ENCODE measurements around the gene KRT9.

Gene KRT9

DNA sequence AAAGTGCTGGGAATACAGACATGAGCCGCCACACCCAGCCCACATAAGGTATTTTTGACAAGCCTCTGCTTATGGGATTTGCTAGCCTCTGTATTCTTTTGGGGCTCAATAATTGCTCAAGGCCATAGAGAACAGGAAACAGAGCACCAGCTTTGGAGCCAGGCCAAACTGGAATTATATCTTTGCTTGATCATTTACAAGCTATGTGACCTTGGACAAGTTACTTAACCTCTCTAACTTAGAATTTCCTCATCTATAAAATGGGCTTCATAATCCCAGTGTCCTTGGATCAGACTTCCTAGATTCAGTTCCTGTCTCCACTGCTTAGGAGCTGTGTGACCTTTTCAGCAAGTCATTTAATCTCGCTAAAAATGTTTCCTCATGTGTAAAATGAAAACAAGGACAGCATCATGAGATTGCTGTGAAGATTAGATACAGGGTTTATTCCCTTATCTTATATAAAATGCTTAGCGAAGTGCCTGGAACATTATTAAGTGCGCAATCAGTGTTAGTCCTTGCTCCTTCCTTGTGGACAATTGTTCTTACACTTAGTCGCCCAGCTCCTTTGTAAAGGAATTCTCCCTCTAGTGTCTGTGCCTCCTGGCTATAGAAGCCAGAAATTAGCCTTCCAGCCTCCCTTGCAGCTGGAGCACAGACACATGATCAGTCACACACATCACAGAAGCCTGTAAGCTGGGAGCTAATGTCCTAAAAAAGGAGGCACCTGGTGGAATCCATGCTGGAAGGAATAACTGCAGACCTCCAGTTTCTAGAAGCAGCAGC, 16.6 kb downstream of the KRT9 start:
- Histone ChIP-seq H3K18ac (ENCODE audit: low read length) (no peak overlapping the region), H4K5ac (ENCODE audit: low read length) (no peak overlapping the region), H3K27ac (ENCODE audit: low read depth, low read length) (no peak overlapping the region), H3K4ac (ENCODE audit: low read depth, low read length) (no peak overlapping the region), H3K79me2 (ENCODE audit: control insufficient read depth, insufficient read depth, low read length) (no peaks in the 10 kb centered on the region), H3K4me3 (ENCODE audit: low read length) (no peak overlapping the region), H3K4me1 (ENCODE audit: control insufficient read depth, low read depth, low read length) (no peaks in the 10 kb centered on the region), H3K27me3 (ENCODE audit: insufficient read depth, low read length, poor library complexity) (no peaks in the 10 kb centered on the region), H3K56ac (ENCODE audit: low read length) (no peak overlapping the region), H3K9ac (ENCODE audit: low read length) (no peak overlapping the region), H3K79me1 (ENCODE audit: low read length) (no peaks in the 10 kb centered on the region), H2BK5ac (ENCODE audit: low read length) (no peak overlapping the region), H4K8ac (ENCODE audit: low read depth, low read length) (no peak overlapping the region), H3K36me3 (ENCODE audit: control insufficient read depth, insufficient read depth, low read length) (no peaks in the 10 kb centered on the region), H2AK5ac (ENCODE audit: low read length) (no peak overlapping the region), H3K4me2 (ENCODE audit: low read length) (no peak overlapping the region), H2BK15ac (replicated peaks; ENCODE audit: low read depth) (no peak overlapping the region), H3K23ac (ENCODE audit: low read length) (no peak overlapping the region), H2BK120ac (ENCODE audit: low read depth, low read length) (no peak overlapping the region)
- no CpG with 5 or more reads among the region's 5 CpGs for WGBS (ENCODE audit: extremely low coverage, insufficient coverage, low lambda C conversion rate)
- DNase-seq: no peak

DNA sequence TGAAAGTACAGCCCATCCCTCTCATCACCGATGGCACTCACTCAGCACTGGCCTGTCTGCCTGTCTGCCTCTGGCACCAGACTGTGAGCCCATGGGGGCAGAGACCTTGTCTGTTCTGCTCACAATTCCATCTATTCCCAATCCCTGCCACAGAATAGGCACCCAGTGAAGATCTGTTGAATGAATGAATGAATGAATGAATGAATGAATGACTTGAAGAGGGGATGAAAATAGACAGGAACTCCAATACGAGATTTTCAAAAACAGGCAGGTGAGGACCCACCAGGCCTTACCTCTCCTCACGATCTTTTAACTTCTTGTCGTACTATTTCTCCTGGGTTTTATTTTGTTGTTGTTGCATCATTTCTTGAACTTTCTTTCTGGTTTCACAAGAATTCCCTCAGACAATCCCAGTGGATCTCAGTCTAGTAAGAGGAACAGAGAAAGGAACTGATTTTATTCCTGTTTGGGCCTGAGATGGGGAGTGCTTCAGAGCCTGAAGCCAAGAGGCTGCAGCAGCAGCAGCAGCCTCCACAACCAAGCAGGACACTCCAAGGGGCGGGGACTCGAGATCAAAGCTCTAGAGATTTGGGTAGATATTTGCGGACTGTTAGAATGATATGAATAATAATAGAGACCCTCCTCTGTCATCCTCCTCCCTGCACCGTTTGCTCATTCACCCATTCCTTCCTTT, 17.7 kb downstream of the KRT9 start:
- Histone ChIP-seq H3K9ac (ENCODE audit: low read length) (no peak overlapping the region), H3K56ac (ENCODE audit: low read length) (no peak overlapping the region), H2BK120ac (ENCODE audit: low read depth, low read length) (no peak overlapping the region), H2BK15ac (replicated peaks; ENCODE audit: low read depth) (no peak overlapping the region), H3K79me2 (ENCODE audit: control insufficient read depth, insufficient read depth, low read length) (no peaks in the 10 kb centered on the region), H3K4me1 (ENCODE audit: control insufficient read depth, low read depth, low read length) (no peaks in the 10 kb centered on the region), H3K4me2 (ENCODE audit: low read length) (no peak overlapping the region), H3K79me1 (ENCODE audit: low read length) (no peaks in the 10 kb centered on the region), H3K23ac (ENCODE audit: low read length) (no peak overlapping the region), H2AK5ac (ENCODE audit: low read length) (no peak overlapping the region), H2BK5ac (ENCODE audit: low read length) (no peak overlapping the region), H3K27me3 (ENCODE audit: insufficient read depth, low read length, poor library complexity) (no peaks in the 10 kb centered on the region), H3K4ac (ENCODE audit: low read depth, low read length) (no peak overlapping the region), H3K27ac (ENCODE audit: low read depth, low read length) (no peak overlapping the region), H3K36me3 (ENCODE audit: control insufficient read depth, insufficient read depth, low read length) (no peaks in the 10 kb centered on the region), H4K8ac (ENCODE audit: low read depth, low read length) (no peak overlapping the region), H3K18ac (ENCODE audit: low read length) (no peak overlapping the region), H3K4me3 (ENCODE audit: low read length) (no peak overlapping the region), H4K5ac (ENCODE audit: low read length) (no peak overlapping the region)
- WGBS (ENCODE audit: extremely low coverage, insufficient coverage, low lambda C conversion rate): no CpG with 5 or more reads among the region's 8 CpGs
- no peak for DNase-seq

DNA sequence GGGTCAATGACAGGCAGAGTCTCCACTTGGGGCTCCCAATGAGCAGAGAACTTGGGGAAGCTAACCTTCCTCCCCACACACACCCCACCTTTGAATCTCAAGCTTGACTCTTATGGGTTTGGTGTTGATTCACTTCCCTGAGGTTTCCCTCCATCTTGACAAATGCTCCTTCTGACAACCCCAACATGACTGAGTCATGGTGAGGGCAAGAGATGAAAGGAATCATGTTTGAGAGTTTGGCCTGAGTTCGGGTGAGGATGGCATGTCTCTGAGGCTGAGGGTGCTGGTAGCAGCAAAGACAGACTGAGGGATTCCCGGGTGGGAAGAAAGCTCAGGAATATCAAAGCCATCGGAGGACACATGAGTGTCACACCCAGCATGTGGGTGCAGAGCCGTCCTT, 18.7 kb downstream of the KRT9 start:
- Histone ChIP-seq H3K4me1 (ENCODE audit: control insufficient read depth, low read depth, low read length) (no peaks in the 10 kb centered on the region), H4K8ac (ENCODE audit: low read depth, low read length) (no peak overlapping the region), H3K4me3 (ENCODE audit: low read length) (no peak overlapping the region), H3K79me1 (ENCODE audit: low read length) (no peaks in the 10 kb centered on the region), H3K56ac (ENCODE audit: low read length) (no peak overlapping the region), H2BK5ac (ENCODE audit: low read length) (no peak overlapping the region), H2BK120ac (ENCODE audit: low read depth, low read length) (no peak overlapping the region), H3K79me2 (ENCODE audit: control insufficient read depth, insufficient read depth, low read length) (no peaks in the 10 kb centered on the region), H3K27ac (ENCODE audit: low read depth, low read length) (no peak overlapping the region), H3K18ac (ENCODE audit: low read length) (no peak overlapping the region), H3K27me3 (ENCODE audit: insufficient read depth, low read length, poor library complexity) (no peaks in the 10 kb centered on the region), H3K4ac (ENCODE audit: low read depth, low read length) (no peak overlapping the region), H3K23ac (ENCODE audit: low read length) (no peak overlapping the region), H2AK5ac (ENCODE audit: low read length) (no peak overlapping the region), H4K5ac (ENCODE audit: low read length) (no peak overlapping the region), H3K4me2 (ENCODE audit: low read length) (no peak overlapping the region), H3K9ac (ENCODE audit: low read length) (no peak overlapping the region), H2BK15ac (replicated peaks; ENCODE audit: low read depth) (no peak overlapping the region), H3K36me3 (ENCODE audit: control insufficient read depth, insufficient read depth, low read length) (no peaks in the 10 kb centered on the region)
- DNase-seq: no peak
- WGBS (ENCODE audit: extremely low coverage, insufficient coverage, low lambda C conversion rate): no CpG with 5 or more reads among the region's 4 CpGs

DNA sequence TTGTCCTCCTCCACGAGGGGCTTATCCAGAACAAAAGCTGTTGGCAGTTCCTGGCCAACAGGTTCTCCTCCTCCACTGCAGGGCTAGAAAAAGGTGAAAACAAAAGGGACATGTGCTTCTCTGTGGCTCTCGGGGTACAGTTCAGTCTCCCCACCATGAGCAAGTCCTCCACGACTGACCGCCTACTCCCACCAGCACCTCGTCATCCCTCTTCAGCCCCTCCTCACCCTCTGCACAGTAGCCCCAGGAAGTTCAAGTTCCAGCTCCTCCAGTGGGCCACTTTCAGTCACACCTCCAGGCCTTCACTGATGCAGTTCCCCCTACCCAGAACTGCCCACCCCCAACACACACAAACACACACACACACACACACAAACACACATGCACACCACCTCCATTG, 19.4 kb downstream of the KRT9 start:
- no peak overlapping the region for H3K9ac ChIP-seq (ENCODE audit: low read length)
- no peak overlapping the region for H2BK15ac ChIP-seq (replicated peaks; ENCODE audit: low read depth)
- no peak for DNase-seq
- no peak overlapping the region for H3K4me2 ChIP-seq (ENCODE audit: low read length)
- H4K8ac ChIP-seq (ENCODE audit: low read depth, low read length): no peak overlapping the region
- H2AK5ac ChIP-seq (ENCODE audit: low read length): no peak overlapping the region
- H4K5ac ChIP-seq (ENCODE audit: low read length): no peak overlapping the region
- WGBS (ENCODE audit: extremely low coverage, insufficient coverage, low lambda C conversion rate): no CpG with 5 or more reads among the region's 5 CpGs
- no peaks in the 10 kb centered on the region for H3K36me3 ChIP-seq (ENCODE audit: control insufficient read depth, insufficient read depth, low read length)
- no peak overlapping the region for H3K27ac ChIP-seq (ENCODE audit: low read depth, low read length)
- H3K23ac ChIP-seq (ENCODE audit: low read length): no peak overlapping the region
- no peaks in the 10 kb centered on the region for H3K27me3 ChIP-seq (ENCODE audit: insufficient read depth, low read length, poor library complexity)
- no peak overlapping the region for H3K56ac ChIP-seq (ENCODE audit: low read length)
- no peak overlapping the region for H2BK5ac ChIP-seq (ENCODE audit: low read length)
- H2BK120ac ChIP-seq (ENCODE audit: low read depth, low read length): no peak overlapping the region
- no peak overlapping the region for H3K18ac ChIP-seq (ENCODE audit: low read length)
- H3K4me3 ChIP-seq (ENCODE audit: low read length): no peak overlapping the region
- H3K79me2 ChIP-seq (ENCODE audit: control insufficient read depth, insufficient read depth, low read length): no peaks in the 10 kb centered on the region
- H3K4me1 ChIP-seq (ENCODE audit: control insufficient read depth, low read depth, low read length): no peaks in the 10 kb centered on the region
- no peak overlapping the region for H3K4ac ChIP-seq (ENCODE audit: low read depth, low read length)
- H3K79me1 ChIP-seq (ENCODE audit: low read length): no peaks in the 10 kb centered on the region

DNA sequence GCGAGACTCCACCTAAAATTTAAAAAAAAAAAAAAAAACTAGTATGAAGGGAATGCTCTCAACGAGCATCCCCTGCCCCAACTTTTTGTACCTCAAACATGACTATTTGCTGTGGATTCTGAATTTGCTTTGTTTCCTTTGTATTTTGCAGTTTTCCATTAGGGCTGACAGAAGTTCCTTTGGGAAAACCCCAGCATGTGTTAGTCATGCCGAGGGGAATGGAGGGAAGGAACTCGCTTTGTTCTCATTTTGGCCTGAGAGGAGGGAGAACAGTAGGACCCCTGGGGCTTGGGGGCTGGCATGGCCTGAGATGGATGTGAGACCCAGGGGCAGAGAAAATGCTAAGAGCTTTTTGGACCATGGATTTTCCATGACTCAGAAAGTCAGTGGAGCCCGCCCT, 20.5 kb downstream of the KRT9 start:
- Histone ChIP-seq H3K27ac (ENCODE audit: low read depth, low read length) (no peak overlapping the region), H3K4ac (ENCODE audit: low read depth, low read length) (no peak overlapping the region), H3K27me3 (ENCODE audit: insufficient read depth, low read length, poor library complexity) (no peaks in the 10 kb centered on the region), H3K36me3 (ENCODE audit: control insufficient read depth, insufficient read depth, low read length) (no peaks in the 10 kb centered on the region), H3K18ac (ENCODE audit: low read length) (no peak overlapping the region), H2BK5ac (ENCODE audit: low read length) (no peak overlapping the region), H3K79me1 (ENCODE audit: low read length) (no peaks in the 10 kb centered on the region), H3K4me1 (ENCODE audit: control insufficient read depth, low read depth, low read length) (no peaks in the 10 kb centered on the region), H3K9ac (ENCODE audit: low read length) (no peak overlapping the region), H3K4me3 (ENCODE audit: low read length) (no peak overlapping the region), H3K56ac (ENCODE audit: low read length) (no peak overlapping the region), H2AK5ac (ENCODE audit: low read length) (no peak overlapping the region), H4K5ac (ENCODE audit: low read length) (no peak overlapping the region), H3K4me2 (ENCODE audit: low read length) (no peak overlapping the region), H3K79me2 (ENCODE audit: control insufficient read depth, insufficient read depth, low read length) (no peaks in the 10 kb centered on the region), H2BK15ac (replicated peaks; ENCODE audit: low read depth) (no peak overlapping the region), H4K8ac (ENCODE audit: low read depth, low read length) (no peak overlapping the region), H3K23ac (ENCODE audit: low read length) (no peak overlapping the region), H2BK120ac (ENCODE audit: low read depth, low read length) (no peak overlapping the region)
- DNase-seq: no peak
- WGBS (ENCODE audit: extremely low coverage, insufficient coverage, low lambda C conversion rate): no CpG with 5 or more reads among the region's 5 CpGs

All from mesendoderm (in vitro differentiated cells).